Neural cell (in vitro differentiated cells): ENCODE measurements around the gene DCAF7. TPM values are rescaled to one million over a fixed set of nuclear protein-coding genes. Genes with fewer than 3 reads are reported as not detected.

Experiments
- H2AFZ ChIP-seq: fragments of 200-600, 300-800 bp; sonication (generic), shearing (Covaris generic); 2 replicates; pipeline ENCODE4 v1.6.0; 2014; ENCODE audit warnings: low read depth, mild to moderate bottlenecking, antibody characterized with exemption, low read length, moderate library complexity
- H3F3A ChIP-seq: fragments of 200-600 bp; shearing (Covaris generic); 2 replicates; pipeline ENCODE4 v1.6.1; 2016; ENCODE audit warnings: mild to moderate bottlenecking, moderate library complexity, mixed read lengths, antibody characterized with exemption, low read length; ENCODE audit not compliant: insufficient read depth, poor library complexity, severe bottlenecking
- H3K27ac ChIP-seq: fragments of 200-600, 300-800 bp; sonication (generic), shearing (Covaris generic); 2 replicates; pipeline ENCODE4 v1.5.1; 2014; ENCODE audit warnings: mild to moderate bottlenecking, low read length, moderate library complexity
- H3K27me3 ChIP-seq: fragments of 300-800, 200-600 bp; sonication (generic), shearing (Covaris generic); 2 replicates; pipeline ENCODE4 v1.6.0; 2014; ENCODE audit warnings: mild to moderate bottlenecking, low read depth, low read length, moderate library complexity; ENCODE audit not compliant: insufficient read depth
- H3K36me3 ChIP-seq: fragments of 300-800, 200-600 bp; sonication (generic), shearing (Covaris generic); 2 replicates; pipeline ENCODE4 v1.5.1; 2014; ENCODE audit warnings: mild to moderate bottlenecking, antibody characterized with exemption, low read length, moderate library complexity; ENCODE audit not compliant: insufficient read depth
- H3K4me2 ChIP-seq: fragments of 300-800, 200-600 bp; sonication (generic), shearing (Covaris generic); 2 replicates; pipeline ENCODE4 v1.6.0; 2014; ENCODE audit warnings: mild to moderate bottlenecking, low read length
- H3K4me3 ChIP-seq: fragments of 300-800, 200-600 bp; sonication (generic), shearing (Covaris generic); 2 replicates; pipeline ENCODE4 v1.5.1; 2014; ENCODE audit warnings: mild to moderate bottlenecking, low read length, moderate library complexity
- H3K79me2 ChIP-seq: fragments of 200-600 bp; shearing (Covaris generic); replicated peaks from 2 replicates; pipeline ENCODE4 v1.6.0; 2014; ENCODE audit warnings: mild to moderate bottlenecking, low read length, moderate library complexity; ENCODE audit not compliant: insufficient read depth
- H3K9ac ChIP-seq: fragments of 300-800, 200-600 bp; sonication (generic), shearing (Covaris generic); 2 replicates; pipeline ENCODE4 v1.6.1; 2016; ENCODE audit warnings: mild to moderate bottlenecking, low read length, mixed read lengths
- H3K9me2 ChIP-seq: fragments of 200-600 bp; shearing (Covaris generic); 2 replicates; pipeline ENCODE4 v1.6.1; 2016; ENCODE audit warnings: mild to moderate bottlenecking, low read length, mixed read lengths; ENCODE audit not compliant: insufficient read depth
- H3K9me3 ChIP-seq: fragments of 200-600, 300-800 bp; sonication (generic), shearing (Covaris generic); 2 replicates; pipeline ENCODE4 v1.6.1; 2016; ENCODE audit warnings: mild to moderate bottlenecking, mixed run types, low read length, moderate library complexity, mixed read lengths
- H4K20me1 ChIP-seq: fragments of 200-600 bp; shearing (Covaris generic); 2 replicates; pipeline ENCODE4 v1.6.1; 2016; ENCODE audit warnings: mild to moderate bottlenecking, mixed run types; ENCODE audit not compliant: insufficient read depth
- EP300 ChIP-seq: fragments of 450-650 bp; conservative IDR thresholded peaks from 2 replicates; pipeline ENCODE4 v1.6.1; 2014; ENCODE audit warnings: antibody characterized with exemption, mild to moderate bottlenecking, moderate library complexity; ENCODE audit not compliant: poor library complexity, severe bottlenecking
- EZH2 ChIP-seq: fragments of 200-600, 300-800 bp; shearing (Covaris generic), sonication (generic); IDR thresholded peaks from 2 replicates; pipeline ENCODE4 v1.6.1; 2014; ENCODE audit warnings: antibody characterized with exemption, low read length, borderline replicate concordance, mild to moderate bottlenecking; ENCODE audit not compliant: insufficient read depth, poor library complexity, severe bottlenecking
- MXI1 ChIP-seq: fragments of 450-650 bp; conservative IDR thresholded peaks from 2 replicates; pipeline ENCODE4 v1.6.1; 2014; ENCODE audit warnings: antibody characterized with exemption, mild to moderate bottlenecking; ENCODE audit not compliant: poor library complexity, severe bottlenecking
- POLR2AphosphoS5 ChIP-seq: IDR thresholded peaks from 2 replicates; pipeline ENCODE4 v1.6.1; 2012
- RAD21 ChIP-seq: fragments of 450-650 bp; conservative IDR thresholded peaks from 2 replicates; pipeline ENCODE4 v1.6.1; 2014; ENCODE audit warnings: antibody characterized with exemption, mild to moderate bottlenecking, moderate library complexity
- SMC3 ChIP-seq: fragments of 450-650 bp; conservative IDR thresholded peaks from 2 replicates; pipeline ENCODE4 v1.6.1; 2014; ENCODE audit warnings: antibody characterized with exemption, mild to moderate bottlenecking, moderate library complexity; ENCODE audit not compliant: poor library complexity
- TAF1 ChIP-seq: IDR thresholded peaks from 2 replicates; pipeline ENCODE4 v1.6.1; 2012; ENCODE audit warnings: low read depth
- polyA plus RNA-seq: library from polyadenylated mRNA; depleted of rRNA; stranded (reverse); fragments of >200 nt; gene quantifications from 2 replicates; pipeline ENCODE4 v1.2.3, GENCODE V29; 2014
- TF ChIP-seq, protein P1 (sequence below): fragments of 450-650 bp; IDR thresholded peaks from 2 replicates; pipeline ENCODE4 v1.5.1; 2014; ENCODE audit warnings: antibody characterized with exemption, mild to moderate bottlenecking, moderate library complexity; ENCODE audit not compliant: poor library complexity, severe bottlenecking
- TF ChIP-seq, protein P2 (sequence below): IDR thresholded peaks from 2 replicates; pipeline ENCODE4 v1.6.1; 2012; ENCODE audit warnings: borderline replicate concordance

DCAF7 gene
- polyA plus RNA-seq, 1 donor from 2014 or later: 35.3 TPM

DNA sequence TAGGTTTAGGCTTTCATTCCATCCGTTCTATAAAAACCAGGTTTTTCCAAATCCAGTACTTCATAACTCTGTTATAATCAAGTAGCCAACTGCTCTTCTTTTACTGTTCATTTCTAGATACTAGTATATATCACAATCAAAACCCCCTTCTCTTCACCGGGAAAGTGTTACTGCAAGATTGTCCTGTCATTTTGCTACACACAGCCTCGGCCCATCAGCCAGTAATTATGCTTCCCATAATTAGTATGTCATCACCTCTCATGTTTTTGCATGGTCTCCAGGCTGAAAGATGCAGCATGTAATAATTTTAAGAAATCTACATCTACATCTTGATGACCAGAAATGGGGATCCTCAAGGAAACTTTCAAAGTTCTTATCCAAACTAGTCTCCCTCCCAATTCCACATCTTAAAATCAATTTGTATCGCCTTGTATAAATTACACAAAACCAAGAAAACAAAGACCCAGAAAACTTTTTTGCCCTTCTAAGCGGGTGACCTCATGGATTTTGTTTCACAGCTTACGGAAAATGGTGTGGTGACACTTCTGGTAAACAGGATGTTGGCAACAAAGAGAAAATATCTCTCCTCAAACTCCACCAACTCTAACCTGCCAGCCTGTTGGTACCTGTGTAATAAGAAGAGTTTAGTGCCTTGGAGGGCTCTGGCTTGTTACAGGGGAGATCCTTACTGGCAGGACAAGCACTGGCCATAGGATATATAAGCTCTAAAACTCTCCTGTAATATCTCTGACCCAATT lies 59.7 kb downstream of the DCAF7 start:
- Histone ChIP-seq H3K4me2 (no peak overlapping the region), H3K79me2 (no peaks in the 10 kb centered on the region), H3F3A (no peaks in the 10 kb centered on the region), H3K36me3 (no peaks in the 10 kb centered on the region), H3K9me3 (no peaks in the 10 kb centered on the region), H3K27me3 (no peaks in the 10 kb centered on the region), H4K20me1 (no peaks in the 10 kb centered on the region), H3K9me2 (no peaks in the 10 kb centered on the region), H3K9ac (no peak overlapping the region), H3K27ac (no peak overlapping the region), H3K4me3 (no peak overlapping the region), H2AFZ (no peak overlapping the region)
- TF ChIP-seq TAF1: no peak
- no peak for TF ChIP-seq SMC3

DNA sequence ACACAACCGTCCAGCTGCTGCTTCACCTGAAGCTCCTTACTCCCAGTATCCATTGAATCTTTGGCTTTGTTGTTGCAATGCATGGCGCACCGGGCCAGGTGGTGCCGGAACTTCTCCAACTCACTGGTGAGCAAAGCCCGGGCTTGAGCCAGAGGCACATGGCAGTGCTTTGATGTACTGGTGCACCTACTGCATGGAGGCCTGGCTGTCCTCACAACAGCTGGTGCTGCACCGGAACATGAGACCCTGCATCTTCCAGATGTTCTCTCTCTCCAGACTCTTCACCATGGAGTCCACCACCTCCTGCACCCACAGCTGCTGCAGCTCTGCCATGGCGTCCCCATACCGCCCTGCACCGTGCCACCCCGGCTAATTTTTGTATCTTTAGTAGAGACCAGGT lies 60.6 kb downstream of the DCAF7 start:
- Histone ChIP-seq H3K27me3 (no peaks in the 10 kb centered on the region), H3K27ac (no peak overlapping the region), H3K36me3 (no peaks in the 10 kb centered on the region), H3K9ac (no peak overlapping the region), H3F3A (no peaks in the 10 kb centered on the region), H3K9me3 (no peaks in the 10 kb centered on the region), H3K4me2 (no peak overlapping the region), H3K4me3 (no peak overlapping the region), H3K79me2 (no peaks in the 10 kb centered on the region), H3K9me2 (no peaks in the 10 kb centered on the region), H4K20me1 (no peaks in the 10 kb centered on the region), H2AFZ (no peak overlapping the region)
- no peak for TF ChIP-seq SMC3
- TF ChIP-seq, protein P1, sequence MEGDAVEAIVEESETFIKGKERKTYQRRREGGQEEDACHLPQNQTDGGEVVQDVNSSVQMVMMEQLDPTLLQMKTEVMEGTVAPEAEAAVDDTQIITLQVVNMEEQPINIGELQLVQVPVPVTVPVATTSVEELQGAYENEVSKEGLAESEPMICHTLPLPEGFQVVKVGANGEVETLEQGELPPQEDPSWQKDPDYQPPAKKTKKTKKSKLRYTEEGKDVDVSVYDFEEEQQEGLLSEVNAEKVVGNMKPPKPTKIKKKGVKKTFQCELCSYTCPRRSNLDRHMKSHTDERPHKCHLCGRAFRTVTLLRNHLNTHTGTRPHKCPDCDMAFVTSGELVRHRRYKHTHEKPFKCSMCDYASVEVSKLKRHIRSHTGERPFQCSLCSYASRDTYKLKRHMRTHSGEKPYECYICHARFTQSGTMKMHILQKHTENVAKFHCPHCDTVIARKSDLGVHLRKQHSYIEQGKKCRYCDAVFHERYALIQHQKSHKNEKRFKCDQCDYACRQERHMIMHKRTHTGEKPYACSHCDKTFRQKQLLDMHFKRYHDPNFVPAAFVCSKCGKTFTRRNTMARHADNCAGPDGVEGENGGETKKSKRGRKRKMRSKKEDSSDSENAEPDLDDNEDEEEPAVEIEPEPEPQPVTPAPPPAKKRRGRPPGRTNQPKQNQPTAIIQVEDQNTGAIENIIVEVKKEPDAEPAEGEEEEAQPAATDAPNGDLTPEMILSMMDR: no peak
- TF ChIP-seq EZH2: no peak
- TF ChIP-seq, protein P2, sequence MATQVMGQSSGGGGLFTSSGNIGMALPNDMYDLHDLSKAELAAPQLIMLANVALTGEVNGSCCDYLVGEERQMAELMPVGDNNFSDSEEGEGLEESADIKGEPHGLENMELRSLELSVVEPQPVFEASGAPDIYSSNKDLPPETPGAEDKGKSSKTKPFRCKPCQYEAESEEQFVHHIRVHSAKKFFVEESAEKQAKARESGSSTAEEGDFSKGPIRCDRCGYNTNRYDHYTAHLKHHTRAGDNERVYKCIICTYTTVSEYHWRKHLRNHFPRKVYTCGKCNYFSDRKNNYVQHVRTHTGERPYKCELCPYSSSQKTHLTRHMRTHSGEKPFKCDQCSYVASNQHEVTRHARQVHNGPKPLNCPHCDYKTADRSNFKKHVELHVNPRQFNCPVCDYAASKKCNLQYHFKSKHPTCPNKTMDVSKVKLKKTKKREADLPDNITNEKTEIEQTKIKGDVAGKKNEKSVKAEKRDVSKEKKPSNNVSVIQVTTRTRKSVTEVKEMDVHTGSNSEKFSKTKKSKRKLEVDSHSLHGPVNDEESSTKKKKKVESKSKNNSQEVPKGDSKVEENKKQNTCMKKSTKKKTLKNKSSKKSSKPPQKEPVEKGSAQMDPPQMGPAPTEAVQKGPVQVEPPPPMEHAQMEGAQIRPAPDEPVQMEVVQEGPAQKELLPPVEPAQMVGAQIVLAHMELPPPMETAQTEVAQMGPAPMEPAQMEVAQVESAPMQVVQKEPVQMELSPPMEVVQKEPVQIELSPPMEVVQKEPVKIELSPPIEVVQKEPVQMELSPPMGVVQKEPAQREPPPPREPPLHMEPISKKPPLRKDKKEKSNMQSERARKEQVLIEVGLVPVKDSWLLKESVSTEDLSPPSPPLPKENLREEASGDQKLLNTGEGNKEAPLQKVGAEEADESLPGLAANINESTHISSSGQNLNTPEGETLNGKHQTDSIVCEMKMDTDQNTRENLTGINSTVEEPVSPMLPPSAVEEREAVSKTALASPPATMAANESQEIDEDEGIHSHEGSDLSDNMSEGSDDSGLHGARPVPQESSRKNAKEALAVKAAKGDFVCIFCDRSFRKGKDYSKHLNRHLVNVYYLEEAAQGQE: no peak
- no peak for TF ChIP-seq RAD21
- no peak for TF ChIP-seq EP300
- no peak for TF ChIP-seq MXI1
- no peak for TF ChIP-seq TAF1
- TF ChIP-seq POLR2AphosphoS5: no peak
